Endothelial cell of umbilical vein (primary cell): ENCODE data around the gene RAB40C. TPM values are rescaled to one million over a fixed set of nuclear protein-coding genes. Genes with fewer than 3 reads are reported as not detected.
A peak's percentile ranks its signal among the peaks of the same experiment; 100 is the strongest.

Experiments used
- BruUV-seq: library from RNA; stranded (reverse); fragments of 400-500 nt; replicated peaks from 2 replicates; lab custom pipeline; 2021; lab: Mats Ljungman, UMichigan
- CTCF ChIA-PET: fragments of 300-600, 350-600 bp; sonication (Branson Sonifier 250); formaldehyde crosslinking; loops from one replicate; lab custom pipeline; 2021; ENCODE audit warnings: antibody characterized with exemption, inconsistent platforms; lab: Charles Lee
- POLR2A ChIA-PET: fragments of 300-600, 350-600 bp; sonication (Branson Sonifier 250); formaldehyde crosslinking; loops from one replicate; lab custom pipeline; 2021; ENCODE audit warnings: antibody characterized with exemption, inconsistent platforms; lab: Charles Lee
- DNase-seq: peaks from one replicate; pipeline ENCODE4 v3.0.0-alpha.2; 2011; ENCODE audit warnings: low read depth, low spot score
- FAIRE-seq: peaks from 2 replicates; lab custom pipeline; 2011; peaks lifted over from hg19 to GRCh38; lab: Jason Lieb, UNC
- H2AFZ ChIP-seq: 2 replicates; pipeline ENCODE4 v1.6.0; 2012; ENCODE audit warnings: low read depth, low read length, control low read depth, inconsistent platforms
- H3K27ac ChIP-seq: 2 replicates; pipeline ENCODE4 v1.5.1; 2011; ENCODE audit warnings: low read depth, mild to moderate bottlenecking, control low read depth, low read length, moderate library complexity; ENCODE audit not compliant: insufficient read depth
- H3K27me3 ChIP-seq, 2 experiments: 2 replicates each; pipeline versions ENCODE4 v1.6.0 to v1.6.1; 2011; ENCODE audit warnings: low read length in 2 of 2, mixed read lengths in 1 of 2; ENCODE audit not compliant: control insufficient read depth in 2 of 2, insufficient read depth in 2 of 2
- H3K36me3 ChIP-seq, 2 experiments: 2 replicates in 1 of 2; 3 replicates in 1 of 2; pipeline ENCODE4 v1.5.1; 2011; ENCODE audit warnings: low read length in 2 of 2, mild to moderate bottlenecking in 1 of 2, moderate library complexity in 1 of 2; ENCODE audit not compliant: control insufficient read depth in 2 of 2, insufficient read depth in 2 of 2; ENCODE audit errors: extremely low read depth in 1 of 2
- H3K4me1 ChIP-seq: 3 replicates; pipeline ENCODE4 v1.5.1; 2011; ENCODE audit warnings: mild to moderate bottlenecking, low read length; ENCODE audit not compliant: control insufficient read depth, insufficient read depth; ENCODE audit errors: extremely low read depth
- H3K4me2 ChIP-seq: 2 replicates; pipeline ENCODE4 v1.6.1; 2011; ENCODE audit warnings: low read length, control low read depth, mixed read lengths; ENCODE audit not compliant: insufficient read depth
- H3K4me3 ChIP-seq, 3 experiments: fragments of 200-600 bp in 1 of 3; sonication (generic), shearing (Covaris generic) in 1 of 3; replicated peaks in 1 of 3; 2 replicates each; pipeline ENCODE4 v1.5.1; 2011 to 2016; ENCODE audit warnings: control low read depth in 3 of 3, low read length in 3 of 3, mild to moderate bottlenecking in 2 of 3, inconsistent platforms in 1 of 3, low read depth in 1 of 3, moderate library complexity in 1 of 3; ENCODE audit not compliant: insufficient read depth in 1 of 3
- H3K79me2 ChIP-seq: 2 replicates; pipeline ENCODE4 v1.6.0; 2012; ENCODE audit warnings: low read length, inconsistent platforms; ENCODE audit not compliant: control insufficient read depth, insufficient read depth
- H3K9ac ChIP-seq: replicated peaks from 2 replicates; pipeline ENCODE3; 2011; ENCODE audit warnings: low read length, control low read depth; ENCODE audit not compliant: insufficient read depth; ENCODE audit errors: extremely low read depth
- H3K9me1 ChIP-seq: replicated peaks from 3 replicates; pipeline ENCODE4 v1.6.0; 2011; ENCODE audit warnings: mild to moderate bottlenecking, low read length; ENCODE audit not compliant: control insufficient read depth, insufficient read depth; ENCODE audit errors: extremely low read depth
- H3K9me3 ChIP-seq: replicated peaks from 2 replicates; pipeline ENCODE4 v1.5.1; 2012; ENCODE audit warnings: low read length, inconsistent platforms; ENCODE audit not compliant: control insufficient read depth, insufficient read depth
- H4K20me1 ChIP-seq: replicated peaks from 2 replicates; pipeline ENCODE3; 2011; ENCODE audit warnings: mild to moderate bottlenecking, low read length; ENCODE audit not compliant: control insufficient read depth, insufficient read depth; ENCODE audit errors: extremely low read depth
- FOS ChIP-seq: IDR thresholded peaks from 2 replicates; pipeline ENCODE4 v1.6.1; 2011; ENCODE audit warnings: mild to moderate bottlenecking, low read length, moderate library complexity, borderline replicate concordance; ENCODE audit not compliant: insufficient read depth
- JUN ChIP-seq: IDR thresholded peaks from 2 replicates; pipeline ENCODE4 v1.6.1; 2011; ENCODE audit warnings: borderline replicate concordance, low read depth; ENCODE audit not compliant: insufficient read length, insufficient read depth
- MYC ChIP-seq: IDR thresholded peaks from one replicate; pipeline ENCODE4 v1.6.1; 2011; ENCODE audit warnings: mild to moderate bottlenecking, low read depth, low read length
- POLR2A ChIP-seq: IDR thresholded peaks from 2 replicates; pipeline ENCODE4 v1.6.1; 2012; ENCODE audit warnings: low read depth, mild to moderate bottlenecking, control low read depth, low read length
- POLR2AphosphoS5 ChIP-seq: IDR thresholded peaks from 2 replicates; pipeline ENCODE4 v1.6.1; 2012; ENCODE audit warnings: low read depth, mild to moderate bottlenecking, control low read depth, low read length, moderate library complexity; ENCODE audit not compliant: insufficient read depth
- dilution Hi-C: fragments of 300-500 bp; cut with MboI; formaldehyde crosslinking; loops from one replicate; pipeline ENCODE4 v1.15.0; 2019; ENCODE audit warnings: low sequenced_read_pairs; ENCODE audit not compliant: extremely low pct_ligation_motif_present
- intact Hi-C: fragments of 100-400 bp; cut with micrococcal nuclease; formaldehyde crosslinking; loops from one replicate; pipeline ENCODE4 v1.10.0; 2022
- polyA plus RNA-seq, 4 experiments: library from polyadenylated mRNA; depleted of rRNA in 3 of 4; stranded (reverse) in 3 of 4; unstranded in 1 of 4; fragments of >200 nt; gene quantifications; 2 replicates each; pipeline versions ENCODE4 v1.2.1 to v1.2.3, GENCODE V29; 2011 to 2012; ENCODE audit warnings: missing spikeins in 1 of 4
- total RNA-seq: library from RNA; stranded (reverse); gene quantifications from 2 replicates; pipeline ENCODE4 v1.2.3, GENCODE V29; 2021
- TF ChIP-seq, protein P1 (sequence below): IDR thresholded peaks from 2 replicates; pipeline ENCODE4 v1.6.1; 2011; ENCODE audit not compliant: insufficient read depth, insufficient read length
- TF ChIP-seq, protein P2 (sequence below), 2 donors: IDR thresholded peaks; 1 replicate in 1 of 2; 2 replicates in 1 of 2; pipeline ENCODE4 v1.5.1; 2011; ENCODE audit warnings: low read length in 2 of 2, mild to moderate bottlenecking in 2 of 2, moderate library complexity in 2 of 2, control low read depth in 1 of 2, inconsistent platforms in 1 of 2, low read depth in 1 of 2; ENCODE audit not compliant: insufficient read depth in 1 of 2; ENCODE audit errors: extremely low read depth in 1 of 2

Gene RAB40C
- total and polyA plus RNA-seq, 2 donors (not counting 3 experiments of a cell fraction or from before 2014, with no cell fraction given): 12.4 to 18.8 TPM

DNA sequence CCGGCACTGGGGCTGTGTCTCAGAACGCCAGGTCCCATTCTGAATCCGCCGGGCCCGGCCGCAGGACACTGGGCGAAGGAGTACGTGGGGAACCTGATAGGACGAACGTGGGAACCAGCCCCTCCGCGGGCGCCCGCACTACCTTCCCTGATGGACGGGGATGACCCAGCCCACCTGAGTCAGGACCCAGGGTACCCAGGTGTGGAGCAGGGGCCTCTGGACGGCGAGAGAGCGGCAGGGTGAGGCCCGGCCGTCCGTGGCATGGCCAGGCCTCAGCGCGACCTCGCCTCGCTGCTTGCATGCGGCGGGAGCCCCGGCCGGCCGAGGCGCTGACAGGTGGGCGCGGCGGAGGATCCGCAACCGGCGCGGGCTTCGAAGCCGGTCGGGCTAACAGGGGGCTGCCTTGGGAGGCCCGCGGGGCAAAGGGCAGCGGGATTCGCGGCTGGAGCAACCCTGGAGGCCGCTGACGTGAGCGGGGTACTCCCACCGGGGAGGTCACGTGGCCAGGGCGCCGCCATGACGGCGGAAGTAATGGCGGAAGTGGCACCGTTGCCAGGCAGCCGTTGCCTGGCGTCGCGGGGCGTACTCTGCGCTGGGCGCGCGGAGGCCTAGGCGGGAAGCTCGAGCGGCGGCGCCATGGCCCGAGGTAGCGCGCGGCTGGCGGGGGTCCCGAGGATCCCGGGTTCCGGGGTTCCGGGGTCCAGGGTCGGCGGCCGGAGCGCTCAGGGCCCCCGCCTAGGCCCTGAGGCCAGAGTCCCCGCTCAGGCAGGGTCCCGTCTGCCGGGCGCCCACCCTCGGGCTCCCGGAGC, 59.1 kb downstream of the RAB40C start, which contains the start of gene WDR90:
TSS of gene WDR90 (plus strand) at position 585 of the 809 bp plus-strand sequence. CDS start at position 637, 52 bp downstream.
- intact Hi-C loops (loop anchor here (1.0 kb wide), 2 partner anchors 11 to 12 kb away; no protein-coding TSS in a partner anchor), dilution Hi-C loops (no loop called here)
- no peaks in the 10 kb centered on the region for H3K9me3 ChIP-seq
- H3K9ac ChIP-seq: peak within 1 kb of the TSS; percentile 65
- no peaks in the 10 kb centered on the region for H3K79me2 ChIP-seq
- ChIA-PET POLR2A (interaction anchor here (0.9 to 1.3 kb wide), 2 partner anchors 12 kb away, joined by 3 to 4 read pairs; partner anchors contain the start of gene METTL26), CTCF (interaction anchor here (0.8 to 1.8 kb wide), 6 partner anchors 8 to 72 kb away, joined by 3 to 11 read pairs (median 4); partner anchors contain the start of genes METTL26 and RAB40C)
- H3K36me3 ChIP-seq: peaks cover 0 to 2% of the 10 kb centered on the region in 2 experiments
- H3K4me2 ChIP-seq: peak within 1 kb of the TSS; percentile 75
- no peaks in the 10 kb centered on the region for H3K9me1 ChIP-seq
- peak within 1 kb of the TSS; percentile 69 for H3K27ac ChIP-seq
- H4K20me1 ChIP-seq: no peaks in the 10 kb centered on the region
- FAIRE-seq (peak; percentile 96), DNase-seq (peak; percentile 89)
- BruUV-seq: TSS peak; percentile 77
- TF ChIP-seq FOS (no peak), POLR2A (peak; percentile 61), MYC (peak; percentile 64), POLR2AphosphoS5 (peak; percentile 75), JUN (no peak)
- TF ChIP-seq, protein P1, sequence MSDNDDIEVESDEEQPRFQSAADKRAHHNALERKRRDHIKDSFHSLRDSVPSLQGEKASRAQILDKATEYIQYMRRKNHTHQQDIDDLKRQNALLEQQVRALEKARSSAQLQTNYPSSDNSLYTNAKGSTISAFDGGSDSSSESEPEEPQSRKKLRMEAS: peak; percentile 97
- TF ChIP-seq, protein P2, sequence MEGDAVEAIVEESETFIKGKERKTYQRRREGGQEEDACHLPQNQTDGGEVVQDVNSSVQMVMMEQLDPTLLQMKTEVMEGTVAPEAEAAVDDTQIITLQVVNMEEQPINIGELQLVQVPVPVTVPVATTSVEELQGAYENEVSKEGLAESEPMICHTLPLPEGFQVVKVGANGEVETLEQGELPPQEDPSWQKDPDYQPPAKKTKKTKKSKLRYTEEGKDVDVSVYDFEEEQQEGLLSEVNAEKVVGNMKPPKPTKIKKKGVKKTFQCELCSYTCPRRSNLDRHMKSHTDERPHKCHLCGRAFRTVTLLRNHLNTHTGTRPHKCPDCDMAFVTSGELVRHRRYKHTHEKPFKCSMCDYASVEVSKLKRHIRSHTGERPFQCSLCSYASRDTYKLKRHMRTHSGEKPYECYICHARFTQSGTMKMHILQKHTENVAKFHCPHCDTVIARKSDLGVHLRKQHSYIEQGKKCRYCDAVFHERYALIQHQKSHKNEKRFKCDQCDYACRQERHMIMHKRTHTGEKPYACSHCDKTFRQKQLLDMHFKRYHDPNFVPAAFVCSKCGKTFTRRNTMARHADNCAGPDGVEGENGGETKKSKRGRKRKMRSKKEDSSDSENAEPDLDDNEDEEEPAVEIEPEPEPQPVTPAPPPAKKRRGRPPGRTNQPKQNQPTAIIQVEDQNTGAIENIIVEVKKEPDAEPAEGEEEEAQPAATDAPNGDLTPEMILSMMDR (IDR thresholded peaks at IDR 0.05; ENCODE audit: extremely low read depth in 1 of 2, insufficient read depth in 1 of 2, low read depth in 1 of 2, low read length in 2 of 2): no peak
- H3K4me3 ChIP-seq: peak within 1 kb of the TSS; percentile 13 to 57 (median 55)
- no peaks in the 10 kb centered on the region for H3K27me3 ChIP-seq
- H2AFZ ChIP-seq: peak within 1 kb of the TSS; percentile 79
- H3K4me1 ChIP-seq: peaks cover 8% of the 10 kb centered on the region
